GM21515 (cell line): ENCODE measurements around the gene EMC9.

Experiments used
- ATAC-seq: cut with Tn5 transposase; IDR thresholded peaks from one replicate; pipeline ENCODE4 v1.9.1; 2021; ENCODE audit not compliant: unreplicated experiment

EMC9 gene

GRCh38 chr14:24141097-24141880 is at the start of gene EMC9:
Gene EMC9 (minus strand): TSS chr14:24141591. CDS start chr14:24141304, 287 bp downstream.
- peak; percentile 79 for ATAC-seq

- ATAC-seq = no peak
Observed at GRCh38 chr14:24190416-24190815, 49.0 kb upstream of the EMC9 start.

GRCh38 chr14:24189460-24189859 is 48.1 kb upstream of the EMC9 start:
- ATAC-seq = no peak

- ATAC-seq = no peak
Observed at GRCh38 chr14:24189059-24189375, 47.6 kb upstream of the EMC9 start.

- peak; percentile 87 for ATAC-seq
Observed at GRCh38 chr14:24188251-24189058, 47.1 kb upstream of the EMC9 start, which contains the start of gene IPO4. Gene IPO4 (minus strand): TSS chr14:24188816. CDS start chr14:24188787, 29 bp downstream.

GRCh38 chr14:24187539-24187915 is 46.1 kb upstream of the EMC9 start:
- ATAC-seq = no peak

GRCh38 chr14:24186831-24187538 is 45.6 kb upstream of the EMC9 start:
- no peak for ATAC-seq

- ATAC-seq = no peak
Observed at GRCh38 chr14:24185741-24186140, 44.4 kb upstream of the EMC9 start.

- ATAC-seq = no peak
Observed at GRCh38 chr14:24185026-24185425, 43.6 kb upstream of the EMC9 start.

- ATAC-seq = no peak
Observed at GRCh38 chr14:24184104-24184970, 42.9 kb upstream of the EMC9 start.

- ATAC-seq = no peak
Observed at GRCh38 chr14:24183014-24183481, 41.7 kb upstream of the EMC9 start.

GRCh38 chr14:24182110-24182882 is 40.9 kb upstream of the EMC9 start:
- ATAC-seq = no peak

- ATAC-seq = no peak
Observed at GRCh38 chr14:24181371-24182077, 40.1 kb upstream of the EMC9 start.

- ATAC-seq = no peak
Observed at GRCh38 chr14:24179961-24180796, 38.8 kb upstream of the EMC9 start.

- ATAC-seq = no peak
Observed at GRCh38 chr14:24179294-24179960, 38.0 kb upstream of the EMC9 start.

GRCh38 chr14:24178399-24179178 is 37.2 kb upstream of the EMC9 start:
- no peak for ATAC-seq

GRCh38 chr14:24177891-24178290 is 36.5 kb upstream of the EMC9 start:
- ATAC-seq = no peak
